Prostate gland (tissue), 2 donors: ENCODE measurements around the gene PITX1.

Experiments
- POLR2A ChIP-seq: fragments of 450-650 bp; IDR thresholded peaks from one replicate; pipeline ENCODE4 v1.6.1; 2016; ENCODE audit warnings: antibody characterized with exemption, mild to moderate bottlenecking
- POLR2AphosphoS5 ChIP-seq: sonication (generic); formaldehyde crosslinking; IDR thresholded peaks from one replicate; pipeline ENCODE4 v1.6.1; 2017; ENCODE audit warnings: antibody characterized with exemption
- TF ChIP-seq, protein P1 (sequence below), 4 experiments: fragments of 200-600 bp in 2 of 4; fragments of 450-650 bp in 2 of 4; sonication (generic) in 2 of 4; IDR thresholded peaks; 1 replicate in 3 of 4; 2 replicates in 1 of 4; pipeline ENCODE4 v1.5.1; 2016 to 2019; ENCODE audit warnings: antibody characterized with exemption in 4 of 4, mild to moderate bottlenecking in 2 of 4, moderate library complexity in 2 of 4

DNA sequence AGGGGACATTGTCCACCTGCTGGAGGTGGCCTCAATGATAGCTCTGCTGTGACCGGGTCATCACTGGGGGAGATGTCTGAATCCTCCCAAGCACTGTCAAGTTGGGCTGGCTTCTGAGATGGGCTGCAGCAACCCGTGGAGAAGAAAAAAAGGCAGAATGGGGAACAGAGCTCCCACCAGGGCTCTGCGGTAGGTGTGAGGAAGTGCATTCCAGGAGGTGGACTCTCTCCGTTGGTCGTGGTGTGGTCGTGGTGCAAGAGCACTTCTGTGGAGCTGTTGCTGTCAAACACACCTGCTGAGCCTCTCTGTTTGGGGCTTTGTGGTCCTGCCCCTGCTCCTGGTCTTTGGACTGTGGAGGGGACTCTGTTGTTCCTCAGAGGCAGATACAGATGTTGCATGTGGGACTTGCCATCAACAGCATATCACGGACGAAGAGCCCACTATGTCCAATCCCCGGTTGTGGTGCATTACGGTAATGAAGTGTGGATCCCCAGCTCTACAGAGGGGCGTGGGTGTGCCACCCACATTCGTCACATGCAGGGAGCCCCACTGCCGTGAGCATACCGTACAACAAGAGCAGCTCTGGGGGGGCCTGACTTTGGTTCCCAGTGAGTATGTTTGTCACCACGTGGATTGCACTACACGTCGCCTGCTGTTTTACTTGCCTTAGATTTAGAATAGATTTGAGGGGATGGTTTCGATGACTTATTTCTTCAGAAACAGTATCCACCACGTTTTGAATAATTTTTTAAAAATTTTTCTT, 36.0 kb upstream of the PITX1 start:
- TF ChIP-seq, protein P1, sequence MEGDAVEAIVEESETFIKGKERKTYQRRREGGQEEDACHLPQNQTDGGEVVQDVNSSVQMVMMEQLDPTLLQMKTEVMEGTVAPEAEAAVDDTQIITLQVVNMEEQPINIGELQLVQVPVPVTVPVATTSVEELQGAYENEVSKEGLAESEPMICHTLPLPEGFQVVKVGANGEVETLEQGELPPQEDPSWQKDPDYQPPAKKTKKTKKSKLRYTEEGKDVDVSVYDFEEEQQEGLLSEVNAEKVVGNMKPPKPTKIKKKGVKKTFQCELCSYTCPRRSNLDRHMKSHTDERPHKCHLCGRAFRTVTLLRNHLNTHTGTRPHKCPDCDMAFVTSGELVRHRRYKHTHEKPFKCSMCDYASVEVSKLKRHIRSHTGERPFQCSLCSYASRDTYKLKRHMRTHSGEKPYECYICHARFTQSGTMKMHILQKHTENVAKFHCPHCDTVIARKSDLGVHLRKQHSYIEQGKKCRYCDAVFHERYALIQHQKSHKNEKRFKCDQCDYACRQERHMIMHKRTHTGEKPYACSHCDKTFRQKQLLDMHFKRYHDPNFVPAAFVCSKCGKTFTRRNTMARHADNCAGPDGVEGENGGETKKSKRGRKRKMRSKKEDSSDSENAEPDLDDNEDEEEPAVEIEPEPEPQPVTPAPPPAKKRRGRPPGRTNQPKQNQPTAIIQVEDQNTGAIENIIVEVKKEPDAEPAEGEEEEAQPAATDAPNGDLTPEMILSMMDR (IDR thresholded peaks at IDR 0.05) = no peak
- TF ChIP-seq POLR2AphosphoS5 (no peak), POLR2A (no peak)
